ENCODE measurements around the gene RNASEL.

RNASEL gene

DNA sequence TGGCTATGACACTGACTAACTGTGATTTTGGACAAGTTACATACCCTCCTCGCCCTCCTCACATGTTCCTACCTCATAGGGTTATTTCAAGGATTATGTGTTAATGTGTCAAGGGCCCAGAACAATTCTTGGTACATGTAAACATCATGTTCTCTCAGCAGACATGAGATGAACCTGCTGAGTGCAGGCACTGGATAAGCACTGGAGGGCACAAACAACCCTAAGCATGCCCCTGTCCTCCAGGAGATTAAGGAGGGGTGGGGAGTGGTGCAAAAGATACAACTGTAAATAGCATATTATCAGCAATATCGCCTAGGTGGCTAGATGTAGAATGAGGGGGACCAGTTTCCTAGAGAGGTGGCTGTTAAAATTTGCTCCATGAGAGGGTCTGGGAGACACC is 32.9 kb upstream of the RNASEL start:
- no peak for DNase-seq (ENCODE audit: low read depth in 2 of 2)

DNA sequence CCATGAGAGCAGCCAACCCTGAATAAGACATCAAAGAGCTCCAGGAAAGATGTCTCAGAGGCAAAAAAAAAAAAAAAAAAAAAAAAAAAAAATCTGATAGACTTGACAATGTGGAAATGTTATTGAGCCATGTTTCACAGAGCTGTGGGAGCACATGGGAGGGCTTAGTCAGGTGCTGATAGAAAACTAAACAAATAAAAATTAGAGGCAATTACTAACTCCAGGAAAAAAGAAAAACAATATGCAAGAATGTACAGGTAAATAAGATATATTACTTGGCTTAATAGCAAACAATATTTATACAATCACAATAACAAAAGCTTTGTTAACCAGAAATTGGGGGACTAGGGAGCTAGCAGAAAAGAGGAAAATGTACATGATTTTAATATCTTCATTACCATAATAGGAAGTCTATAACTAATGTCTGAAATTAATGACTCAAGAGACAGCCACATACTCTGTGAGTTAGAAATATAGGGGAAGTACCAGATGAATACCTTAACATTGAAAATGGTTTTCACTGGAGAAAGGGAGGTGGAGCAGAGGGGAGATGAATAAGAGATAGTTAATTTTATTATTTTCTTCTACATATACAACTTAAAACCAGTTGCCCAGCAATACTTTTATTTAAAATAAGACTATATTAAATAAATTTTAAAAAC is 32.0 kb upstream of the RNASEL start:
- DNase-seq (ENCODE audit: low read depth in 2 of 2): no peak

DNA sequence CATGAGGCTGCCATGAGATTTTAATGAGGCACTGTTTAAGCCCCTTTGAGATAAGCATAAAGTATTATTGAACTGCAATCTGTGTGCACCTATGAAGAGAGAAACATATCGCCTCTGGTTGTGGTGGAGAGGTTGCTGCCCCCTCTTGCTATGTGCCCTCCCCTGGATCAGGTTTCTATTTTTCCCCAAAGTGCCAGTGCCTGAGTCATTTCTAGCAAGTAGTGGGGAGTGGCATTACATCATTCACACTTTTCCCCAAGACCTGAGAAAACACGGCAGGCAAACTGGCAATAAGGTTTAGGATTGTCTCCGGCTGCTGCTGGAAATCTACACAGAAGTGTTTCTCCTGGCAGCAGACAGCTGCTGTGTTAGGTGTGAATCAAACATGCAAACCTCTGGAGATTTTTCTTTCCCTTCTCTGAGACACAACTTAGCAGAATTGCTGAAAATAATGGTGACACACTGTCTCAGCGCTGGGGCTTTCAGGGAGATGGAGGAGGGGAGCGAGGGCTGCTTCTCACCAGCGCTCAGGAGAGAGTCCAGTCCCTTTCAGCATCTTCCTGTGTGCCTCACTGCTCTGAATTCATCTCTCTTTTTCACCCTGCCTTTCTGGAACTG is 28.8 kb upstream of the RNASEL start:
- DNase-seq (ENCODE audit: low read depth in 2 of 2): no peak

DNA sequence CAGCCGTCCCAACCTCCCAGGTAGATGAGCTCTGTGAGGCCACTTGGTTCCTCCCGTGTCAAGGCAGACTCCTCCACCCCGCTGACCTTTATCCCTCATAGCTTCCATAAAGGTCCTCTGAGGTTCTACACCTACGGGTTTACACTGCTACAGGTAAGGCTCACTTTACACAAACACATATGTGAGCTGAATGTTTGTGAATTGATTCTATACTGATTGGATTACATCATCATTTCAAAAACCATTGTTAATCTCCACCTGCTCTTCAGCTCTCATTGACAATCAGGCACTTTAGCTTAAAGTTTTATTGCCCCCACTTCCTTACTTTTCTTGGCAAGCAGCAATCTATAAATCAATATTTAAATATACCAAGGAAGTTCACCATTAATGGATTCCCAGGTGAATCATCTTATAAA is 28.0 kb upstream of the RNASEL start:
- no peak for DNase-seq (ENCODE audit: low read depth in 2 of 2)

GRCh38 chr1:182616130-182617013 is 27.3 kb upstream of the RNASEL start:
- DNase-seq (ENCODE audit: low read depth in 2 of 2): peak; percentile 57 to 63

DNA sequence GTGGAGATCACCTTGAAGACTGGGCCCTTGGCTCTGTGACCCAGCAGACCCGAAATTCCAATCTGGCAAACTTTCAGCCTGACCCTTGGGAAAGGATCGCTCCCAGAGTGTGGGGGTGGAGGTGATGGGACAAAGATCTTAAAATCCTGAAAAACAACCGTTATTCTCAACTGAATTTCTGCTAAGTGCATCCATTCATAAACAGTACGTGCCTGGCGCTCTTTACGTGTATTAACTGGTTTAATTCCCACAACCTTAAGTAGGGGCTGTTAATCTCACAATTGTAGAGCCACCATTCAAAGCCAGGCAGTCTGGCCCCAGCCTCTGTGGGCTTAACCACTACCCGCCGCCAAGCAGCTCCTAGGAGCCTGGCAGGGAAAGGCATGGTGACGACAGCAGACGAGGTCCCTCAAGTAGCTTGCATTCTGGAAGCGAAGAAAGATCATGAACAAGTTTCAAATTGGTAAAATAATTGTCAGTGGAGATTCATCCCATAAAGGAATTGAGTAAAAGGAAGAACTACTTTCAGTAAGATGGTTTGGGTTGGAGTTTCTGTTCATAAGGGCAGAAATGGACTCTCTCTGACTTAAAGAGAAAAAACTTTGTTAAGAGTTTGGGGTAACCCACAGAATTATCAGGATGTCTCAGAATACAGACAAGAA is 26.5 kb upstream of the RNASEL start:
- DNase-seq (ENCODE audit: low read depth in 2 of 2): no peak

- DNase-seq (ENCODE audit: low read depth in 2 of 2): peak in 1 of 2 donors; percentile 14
These were observed 25.9 kb upstream of the RNASEL start for GRCh38 chr1:182614796-182615454.

- no peak for DNase-seq (ENCODE audit: low read depth in 2 of 2)
These were observed 22.7 kb upstream of the RNASEL start for GRCh38 chr1:182611787-182612186.

GRCh38 chr1:182611326-182611725 is 22.3 kb upstream of the RNASEL start:
- no peak for DNase-seq (ENCODE audit: low read depth in 2 of 2)

GRCh38 chr1:182610606-182611194 is 21.6 kb upstream of the RNASEL start:
- no peak for DNase-seq (ENCODE audit: low read depth in 2 of 2)

DNA sequence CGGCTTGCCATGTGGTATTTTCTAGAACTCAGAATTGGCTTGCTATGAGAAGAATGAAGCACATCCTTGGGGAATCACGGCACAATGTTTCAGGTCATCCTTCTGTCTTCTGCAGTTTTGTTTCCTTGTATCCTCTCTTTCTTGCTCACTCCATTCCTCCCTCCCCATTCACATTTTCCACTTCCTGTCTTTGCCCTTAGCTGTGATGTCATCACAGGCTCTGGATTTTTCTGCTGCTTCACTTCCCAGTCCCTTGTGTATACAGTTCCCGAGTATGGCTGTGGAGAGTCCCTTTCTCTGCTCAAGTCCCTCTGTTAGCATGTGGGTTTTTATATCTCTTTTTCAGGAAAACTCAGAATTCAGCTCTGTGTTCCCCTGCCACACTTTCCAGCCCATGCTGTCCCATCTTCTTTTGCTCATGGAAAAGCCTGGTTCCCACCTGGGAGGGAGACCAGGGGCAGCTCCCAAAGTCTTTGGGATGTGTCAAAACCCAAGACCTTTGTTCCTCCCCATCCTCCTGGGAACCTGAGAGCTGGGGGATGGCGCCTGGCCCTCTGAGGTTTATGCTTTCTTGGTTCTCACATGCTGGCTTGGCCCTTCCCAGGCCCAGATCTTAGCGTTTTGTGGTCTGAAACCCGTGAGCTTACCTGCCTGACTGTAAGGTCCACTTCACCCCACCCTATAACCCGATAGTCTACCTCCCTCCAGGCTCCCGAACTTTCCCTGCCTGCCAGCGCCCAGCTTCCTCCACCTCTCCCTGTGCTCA is 20.0 kb upstream of the RNASEL start:
- DNase-seq (ENCODE audit: low read depth in 2 of 2): no peak

DNA sequence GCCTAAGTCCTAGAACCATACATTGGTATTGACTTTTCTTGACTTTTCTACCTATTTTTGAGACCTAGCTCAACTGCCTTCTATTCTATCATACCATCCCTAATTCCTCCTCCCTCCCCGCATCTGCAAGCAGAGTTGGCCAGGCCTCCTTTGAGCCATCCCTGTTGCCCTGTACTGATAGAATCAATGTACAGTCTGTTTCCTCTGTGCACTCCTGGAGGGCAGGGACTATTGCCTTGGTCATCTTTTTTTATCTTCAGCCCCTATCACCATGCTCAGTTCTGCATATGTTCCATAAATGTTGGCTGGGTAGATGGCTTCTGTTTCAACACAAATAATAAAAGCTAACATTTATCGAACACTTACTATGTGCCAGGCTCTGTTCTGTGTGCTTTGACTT is 19.2 kb upstream of the RNASEL start:
- no peak for DNase-seq (ENCODE audit: low read depth in 2 of 2)

GRCh38 chr1:182607566-182607965 is 18.5 kb upstream of the RNASEL start:
- no peak for DNase-seq (ENCODE audit: low read depth in 2 of 2)

DNA sequence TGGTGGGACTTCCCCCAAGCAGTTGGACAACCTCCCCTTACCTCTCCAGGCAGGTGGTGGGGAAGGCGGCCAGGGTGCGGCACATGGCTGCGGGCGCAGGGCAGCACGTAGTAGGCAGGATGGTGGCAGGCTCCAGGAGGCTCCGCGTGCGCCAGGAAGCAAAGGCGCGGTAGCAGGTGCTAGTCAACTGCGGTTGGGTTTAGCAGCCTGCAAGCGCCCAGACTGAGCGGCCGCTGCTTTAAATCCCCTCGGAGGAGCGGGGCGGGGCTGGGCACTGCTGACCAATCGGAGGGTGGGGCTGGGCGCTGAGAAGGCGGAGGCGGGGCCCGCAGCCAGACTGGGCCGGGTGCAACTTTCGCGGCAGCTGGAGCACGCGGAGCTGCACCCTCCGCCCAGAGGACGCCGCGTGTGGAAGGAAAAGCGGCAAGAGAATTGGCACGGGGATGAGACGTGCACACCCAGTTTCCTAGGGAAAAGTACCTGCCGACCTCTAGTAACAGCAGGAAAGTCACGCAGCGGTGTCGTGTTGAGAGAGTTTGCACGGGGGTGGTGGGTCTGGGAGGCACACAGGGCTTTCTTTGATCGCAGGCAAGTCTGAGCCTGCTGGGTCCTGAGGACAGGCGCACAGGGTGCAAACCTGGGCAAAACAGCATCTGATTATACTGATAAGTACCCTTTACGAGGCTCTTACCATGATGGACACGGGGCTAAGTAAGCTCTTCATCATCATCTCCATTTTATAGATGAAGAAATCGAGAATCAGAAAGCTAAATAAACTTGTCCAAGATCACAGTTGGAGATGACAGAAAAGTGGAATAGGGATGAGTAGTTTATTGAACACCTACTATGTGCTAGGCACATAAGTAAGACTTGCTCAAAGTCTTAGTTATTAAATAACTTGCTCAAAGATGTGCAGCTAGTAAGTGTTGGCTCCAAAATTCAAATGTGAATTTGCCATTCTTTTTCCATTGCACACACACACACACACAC is 15.4 kb upstream of the RNASEL start, which contains the start of gene RGS16:
TSS of gene RGS16 (minus strand) at position 215 of the 990 bp plus-strand sequence. CDS start at position 85, 130 bp downstream.
- peak; percentile 64 to 69 for DNase-seq (ENCODE audit: low read depth in 2 of 2)

GRCh38 chr1:182603646-182604174 is 14.7 kb upstream of the RNASEL start:
- DNase-seq (ENCODE audit: low read depth in 2 of 2): no peak

DNA sequence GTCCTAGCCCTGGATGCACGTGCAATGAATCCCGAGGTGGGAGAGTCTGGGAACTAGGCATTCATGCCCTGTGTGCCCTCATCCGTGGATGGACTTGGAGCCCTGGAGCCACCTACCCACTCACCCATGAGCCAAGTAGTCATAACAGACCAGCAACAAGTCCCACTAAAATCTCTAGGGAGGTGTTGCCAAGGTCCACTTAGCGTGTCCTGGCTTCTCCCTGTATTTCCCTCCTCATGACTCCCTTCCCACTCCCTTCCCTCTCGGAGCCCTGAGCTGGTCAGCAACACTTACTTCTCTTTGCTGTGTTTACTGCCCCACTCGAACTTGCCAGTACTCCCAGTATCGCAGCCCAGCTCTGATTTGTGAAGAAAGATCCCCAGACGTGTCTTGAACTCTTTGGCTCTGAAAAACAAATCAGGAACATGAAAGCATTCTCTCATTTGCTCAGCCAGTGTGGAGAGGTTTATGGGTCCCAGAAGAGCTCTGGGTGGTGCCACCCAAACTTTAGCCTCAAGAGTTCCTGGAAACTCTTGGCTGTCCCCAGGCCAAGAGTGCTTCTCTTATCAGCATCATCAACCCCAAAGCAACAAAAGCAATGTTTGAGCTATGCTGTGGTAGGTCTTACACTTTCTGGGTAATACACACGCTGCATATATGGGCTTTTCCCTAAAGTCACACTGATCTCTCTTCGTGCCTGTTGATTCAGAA is 14.0 kb upstream of the RNASEL start:
- DNase-seq (ENCODE audit: low read depth in 2 of 2): no peak

- no peak for DNase-seq (ENCODE audit: low read depth in 2 of 2)
These were observed 12.9 kb upstream of the RNASEL start for GRCh38 chr1:182601913-182602312.

- DNase-seq (ENCODE audit: low read depth in 2 of 2): peak; percentile 21 to 48
These were observed 12.3 kb upstream of the RNASEL start for GRCh38 chr1:182601416-182601786.

Measured in stimulated activated CD8-positive, alpha-beta memory T cell treated with anti-CD3 and anti-CD28 coated beads, Interleukin-7, amount 100 ng/mL, for 1 hour (primary cell).